ENCODE measurements around the gene TAC4.

The TAC4 gene

DNA sequence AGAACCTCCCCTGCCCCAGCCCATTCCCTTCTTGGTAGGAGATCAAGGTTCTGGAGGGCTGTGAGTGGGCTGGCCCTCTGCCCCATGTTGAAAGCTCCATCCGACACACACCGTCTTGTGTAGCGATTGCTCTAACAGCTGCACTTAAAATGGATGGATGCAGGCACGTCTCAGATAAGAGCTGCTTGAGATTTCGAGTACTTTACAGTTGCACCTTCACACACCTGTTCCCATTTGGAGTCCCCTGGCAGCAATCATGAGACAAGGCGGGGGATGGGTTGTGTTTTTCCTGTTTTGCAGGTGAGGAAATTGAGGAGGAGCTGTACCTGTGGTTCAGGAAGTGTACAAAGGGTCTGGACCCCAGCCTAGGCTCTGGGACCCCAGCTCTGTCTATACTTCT lies 25.6 kb upstream of the TAC4 start:
- DNase-seq (ENCODE audit: low read depth, low spot score): no peak

DNA sequence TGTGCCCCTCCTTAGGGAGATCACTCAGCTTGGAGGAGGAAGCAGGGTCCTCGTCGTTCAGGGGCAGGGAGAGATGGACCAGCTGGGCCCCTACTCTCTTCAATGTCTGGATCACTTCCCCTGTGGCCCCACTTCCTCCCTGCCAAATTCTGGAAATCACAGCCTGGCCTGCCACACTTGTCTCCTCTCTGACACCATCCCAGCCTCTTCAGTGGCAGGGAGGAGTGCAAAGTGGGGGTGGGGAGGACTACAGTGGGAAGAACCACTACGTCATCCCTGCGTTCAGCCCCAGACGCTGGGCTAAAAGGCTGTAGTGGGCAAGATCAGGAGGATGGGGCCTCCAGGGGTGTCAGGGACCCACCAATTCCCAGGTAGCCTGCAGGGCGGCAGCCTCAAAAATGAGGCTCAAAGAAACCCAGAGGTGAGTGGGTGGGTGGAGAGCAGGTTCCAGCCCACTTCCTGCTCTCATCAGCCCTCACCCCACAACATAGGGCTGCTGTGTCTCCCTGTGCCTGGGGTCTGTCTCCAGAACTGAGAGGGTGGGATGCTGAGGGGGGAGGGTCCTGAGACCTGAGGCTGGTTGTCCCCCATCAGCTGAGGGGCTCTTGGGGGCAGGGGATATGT lies 25.0 kb upstream of the TAC4 start:
- no peak for DNase-seq (ENCODE audit: low read depth, low spot score)

DNA sequence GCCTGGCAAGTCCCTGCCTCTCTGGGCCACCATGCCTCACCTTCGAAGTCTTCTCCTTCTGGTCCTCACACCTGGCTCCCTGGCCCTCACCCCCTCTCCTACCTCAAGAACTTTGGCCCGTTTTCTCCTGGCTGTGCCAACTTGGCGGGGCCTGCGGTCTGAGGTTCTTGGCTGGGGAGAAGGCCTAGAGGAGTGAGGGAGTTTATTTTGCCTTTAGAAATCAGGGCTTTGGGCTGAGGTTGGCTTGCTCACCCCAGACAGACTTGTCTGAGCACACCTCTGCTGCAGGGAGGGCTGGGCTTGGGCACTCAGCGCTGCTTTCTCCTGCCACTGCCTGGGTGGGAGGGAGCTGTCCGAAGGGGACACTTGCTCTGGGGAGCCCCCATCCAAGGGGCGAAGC lies 23.3 kb upstream of the TAC4 start:
- DNase-seq (ENCODE audit: low read depth, low spot score): no peak

DNA sequence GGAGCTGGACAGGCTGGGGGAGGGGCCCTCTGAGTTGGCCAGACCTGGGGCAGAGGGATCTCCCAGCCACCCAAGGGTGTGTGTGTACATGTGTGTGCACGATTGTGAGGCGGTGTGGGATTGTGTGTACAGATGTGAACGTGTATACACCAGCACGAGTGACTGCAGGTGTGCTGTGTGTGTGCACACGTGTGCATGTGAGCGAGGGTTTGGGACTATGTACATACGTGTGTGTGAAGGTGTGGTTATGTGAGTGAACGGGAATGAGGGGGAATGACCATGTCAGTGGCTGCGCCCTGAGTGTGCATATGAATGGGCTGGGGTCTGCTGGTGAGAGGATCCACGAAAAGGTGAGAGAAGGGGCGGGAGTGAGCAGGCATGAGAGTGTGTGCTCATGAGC lies 22.4 kb upstream of the TAC4 start:
- DNase-seq (ENCODE audit: low read depth, low spot score): no peak

DNA sequence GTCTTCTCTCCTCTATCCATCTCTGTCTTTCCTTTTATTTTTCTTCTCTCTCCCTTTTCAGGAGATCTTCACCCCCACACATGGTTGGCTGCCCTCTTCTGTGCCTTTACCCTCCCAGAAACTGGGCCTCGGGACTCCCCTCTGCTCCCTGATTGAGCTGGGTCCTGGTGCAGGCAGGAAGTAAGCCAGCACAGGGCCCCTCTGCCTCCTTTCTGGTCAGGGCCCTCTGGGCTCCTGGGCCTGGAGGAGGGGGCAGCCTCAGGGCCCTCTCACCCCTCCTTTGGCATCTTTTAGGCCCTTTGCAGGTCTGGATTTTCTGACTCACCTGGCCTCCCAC lies 21.1 kb upstream of the TAC4 start:
- DNase-seq (ENCODE audit: low read depth, low spot score): no peak

DNA sequence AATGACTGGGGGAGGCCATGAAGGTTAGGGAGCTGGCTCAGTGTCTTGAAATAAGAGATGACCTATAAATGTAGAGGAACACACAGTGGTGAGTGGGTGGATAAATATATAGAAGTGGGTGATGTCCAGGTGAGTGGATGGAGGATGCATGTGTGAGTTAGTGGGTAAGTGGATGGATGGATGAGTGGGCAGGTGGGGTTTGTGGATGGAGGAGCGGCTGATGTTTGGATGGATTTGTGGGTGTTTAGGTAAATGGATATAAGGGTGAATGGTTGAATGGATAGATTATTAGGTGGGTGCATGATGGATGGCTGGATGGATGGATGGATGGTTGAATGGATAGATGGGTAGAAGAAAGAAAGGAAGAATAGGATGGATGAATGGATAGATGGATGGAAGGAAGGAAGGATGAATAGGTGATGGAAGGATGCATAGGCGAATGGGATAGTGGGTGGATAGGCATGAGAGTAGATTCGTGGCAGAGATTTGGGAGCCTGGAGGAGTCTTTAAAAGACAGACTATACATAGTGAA lies 19.1 kb upstream of the TAC4 start:
- no peak for DNase-seq (ENCODE audit: low read depth, low spot score)

DNA sequence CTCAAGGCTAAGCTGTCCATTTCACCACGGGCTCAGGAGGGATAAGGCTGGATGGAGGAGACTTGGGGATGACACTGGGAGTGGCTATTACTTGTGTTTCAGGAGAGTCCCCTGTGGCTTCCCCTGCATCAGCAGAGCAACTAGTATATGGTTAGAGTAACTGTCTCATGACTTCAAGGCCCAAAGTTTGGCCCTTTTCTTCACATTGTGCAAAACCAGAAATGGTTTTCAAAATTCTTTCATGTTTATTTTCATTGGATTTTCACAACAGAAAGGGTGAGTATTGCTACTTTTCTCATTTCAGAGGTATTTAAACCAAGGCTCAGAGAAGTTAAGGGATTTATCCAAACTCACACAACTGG lies 18.1 kb upstream of the TAC4 start:
- no peak for DNase-seq (ENCODE audit: low read depth, low spot score)

DNA sequence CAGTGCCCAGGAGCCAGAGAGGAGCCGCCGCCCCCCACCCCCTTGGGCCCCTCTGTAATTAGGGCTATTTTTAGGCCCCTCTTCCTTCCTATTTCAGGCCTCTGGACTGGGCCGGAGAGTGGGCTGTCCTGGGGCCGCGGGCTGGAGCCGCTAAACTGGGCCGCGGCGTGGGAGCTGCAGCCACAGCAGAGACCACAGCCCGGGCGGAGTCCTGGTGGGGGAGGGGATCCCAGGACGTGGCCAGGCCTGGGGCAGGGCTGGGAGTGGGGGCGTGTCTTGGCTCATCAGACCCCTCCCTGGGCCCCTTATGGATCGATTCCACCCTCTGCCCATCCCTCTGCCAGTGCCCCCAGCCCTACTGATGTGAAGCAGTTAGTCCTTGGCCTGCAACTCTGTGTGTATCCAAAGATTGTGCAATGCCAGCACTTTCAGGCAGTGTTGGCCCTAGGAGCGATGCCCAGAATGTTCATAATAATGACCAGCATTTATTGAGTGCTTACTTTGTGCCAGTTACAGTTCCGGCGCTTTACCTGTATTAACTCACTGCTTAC lies 15.0 kb upstream of the TAC4 start:
- no peak for DNase-seq (ENCODE audit: low read depth, low spot score)

DNA sequence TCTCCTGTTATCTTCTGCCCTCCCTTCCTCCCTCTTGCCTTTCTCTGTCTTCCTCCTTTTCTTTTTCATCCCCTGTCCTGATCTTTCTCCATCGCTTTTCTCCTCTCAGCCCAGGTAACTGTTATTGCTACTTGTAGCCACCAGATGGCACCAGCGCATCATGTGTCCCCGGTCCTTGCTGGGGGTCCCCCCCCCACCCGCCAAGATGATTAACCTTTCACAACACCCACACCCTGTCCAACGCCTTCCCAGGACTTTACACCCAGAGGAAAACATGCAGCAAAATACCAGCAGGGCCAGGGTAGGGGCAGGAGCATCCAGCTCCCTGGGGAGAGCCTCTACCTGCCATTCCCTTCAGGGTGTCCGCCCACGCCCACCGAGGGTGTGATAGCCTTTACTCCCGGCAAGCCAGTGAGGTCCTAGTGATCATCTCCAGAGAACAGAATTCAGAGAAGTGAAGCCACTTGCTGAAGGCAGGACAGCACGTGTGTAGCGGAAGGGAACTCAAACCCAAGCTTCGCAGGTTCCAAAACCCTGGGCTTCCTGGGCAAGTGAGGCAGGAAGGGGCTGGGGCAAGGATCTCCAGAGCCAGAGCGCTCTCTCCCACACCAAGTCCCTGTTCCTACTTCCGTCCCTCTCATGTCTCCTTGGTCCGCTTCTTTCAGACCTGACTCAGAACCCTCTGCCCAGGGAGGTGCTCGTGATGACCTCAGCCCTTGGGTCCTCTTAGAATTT lies 13.4 kb upstream of the TAC4 start:
- peak; percentile 63 for DNase-seq (ENCODE audit: low read depth, low spot score)

DNA sequence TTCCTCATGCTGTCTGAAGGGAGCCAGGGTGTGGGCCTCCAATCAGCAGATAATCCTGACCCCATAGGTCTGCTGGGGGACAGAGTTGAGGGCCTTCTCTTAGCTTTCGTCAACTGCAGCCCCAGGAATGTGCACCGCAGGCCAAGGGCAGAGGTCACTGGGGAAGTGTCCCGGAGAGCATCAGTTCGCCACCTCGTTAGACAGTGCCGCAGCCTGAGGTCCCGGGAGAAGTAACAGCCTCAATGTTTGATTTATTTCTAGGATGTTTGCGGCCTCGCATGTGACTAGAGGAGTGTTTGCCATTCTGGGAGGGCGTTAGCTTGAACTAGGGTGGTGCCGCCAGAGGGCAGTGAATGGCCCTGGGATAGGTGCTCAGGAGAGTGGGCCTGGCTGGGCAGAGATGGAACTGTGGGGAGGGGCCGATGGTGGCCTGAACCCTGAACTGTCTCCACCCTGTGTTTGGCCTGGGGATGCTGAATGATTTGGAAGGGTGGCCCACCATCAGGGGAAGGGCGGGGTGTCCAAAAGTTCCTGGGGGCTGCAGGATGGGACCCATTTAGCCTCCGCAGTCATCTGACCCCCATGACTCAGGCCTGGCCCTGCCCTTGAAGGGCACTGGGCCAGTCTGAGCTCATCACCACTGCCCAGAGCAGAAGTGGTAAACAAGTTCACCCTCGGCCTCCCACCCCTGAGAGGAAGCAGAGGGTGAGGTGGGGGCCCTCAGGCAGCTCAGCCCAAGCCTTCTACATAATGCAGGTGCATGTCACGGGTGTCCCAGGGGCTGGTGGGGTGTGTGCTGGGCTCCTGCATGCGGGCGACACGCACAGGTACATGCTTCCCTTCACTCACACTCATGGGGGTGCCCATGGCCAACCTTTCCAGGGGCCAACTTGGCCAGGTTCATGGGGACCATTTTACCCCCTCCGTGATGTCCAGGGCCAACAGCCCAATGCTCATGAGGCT lies 12.4 kb upstream of the TAC4 start:
- no peak for DNase-seq (ENCODE audit: low read depth, low spot score)

DNA sequence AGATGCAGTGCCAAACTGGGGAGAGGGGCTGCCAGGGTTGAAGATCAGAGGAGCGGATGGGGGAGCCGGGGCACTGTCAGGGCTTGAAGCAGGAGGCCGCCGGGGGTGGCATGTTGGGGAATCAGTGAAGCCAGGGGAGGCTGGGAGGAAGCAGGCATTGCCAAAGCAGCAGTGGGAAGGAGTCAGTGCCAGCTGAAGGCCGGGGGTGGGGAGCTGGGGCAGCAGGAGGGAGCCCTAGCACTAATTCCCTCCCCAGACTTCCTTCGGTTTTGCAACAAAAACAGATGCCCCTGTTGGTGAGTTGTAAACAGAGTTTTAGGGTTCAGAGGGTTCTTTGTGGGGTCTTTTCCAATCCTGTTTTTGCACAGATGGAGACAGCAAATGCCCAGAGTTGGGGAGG lies 10.9 kb upstream of the TAC4 start:
- DNase-seq (ENCODE audit: low read depth, low spot score): no peak

DNA sequence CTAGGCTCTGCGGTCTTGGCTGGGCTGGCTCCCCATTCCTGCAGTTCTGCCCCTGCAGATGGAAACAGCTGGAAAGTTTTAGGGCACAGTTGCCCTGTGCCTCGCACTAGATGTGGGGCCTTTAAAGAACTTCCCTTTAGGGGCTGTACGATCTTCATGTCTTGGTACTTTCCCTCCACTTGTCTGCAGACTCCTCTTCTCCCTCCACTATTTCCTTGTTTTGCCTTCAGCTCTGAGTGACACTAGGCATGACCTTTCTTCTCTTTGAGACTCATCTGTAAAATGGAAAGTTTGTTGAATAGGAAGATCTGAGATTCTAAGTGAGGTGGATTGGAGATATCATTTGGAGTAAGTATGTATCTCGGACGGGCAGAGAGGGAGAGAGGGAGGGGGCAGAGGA lies 6.3 kb upstream of the TAC4 start:
- no peak for DNase-seq (ENCODE audit: low read depth, low spot score)

DNA sequence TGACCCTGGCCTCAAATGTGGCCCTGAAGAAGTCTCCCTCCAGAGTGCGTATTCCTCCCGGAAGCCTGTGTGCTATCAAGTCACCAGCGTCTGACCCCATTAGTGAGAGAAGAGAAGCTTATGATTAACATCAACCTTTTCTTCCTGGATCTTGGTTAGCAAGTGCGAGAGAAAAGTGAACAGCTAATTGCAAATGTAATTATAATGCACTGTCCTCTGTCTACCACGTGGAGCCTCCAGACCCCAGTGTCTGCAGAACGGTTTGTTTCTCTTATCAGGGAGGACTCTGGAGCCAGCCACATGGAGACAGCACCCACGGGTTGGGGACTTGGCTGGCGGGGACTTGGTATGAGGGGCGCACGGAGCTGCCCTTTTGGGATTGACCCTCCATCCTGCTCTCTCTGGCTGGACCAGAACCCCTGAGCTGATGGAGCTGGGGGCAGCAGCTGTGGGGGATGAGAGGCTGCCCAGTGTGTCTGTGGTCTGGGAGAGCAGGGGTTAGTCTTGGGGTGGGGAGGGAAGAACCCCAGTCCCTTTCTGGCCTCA lies 5.7 kb upstream of the TAC4 start:
- no peak for DNase-seq (ENCODE audit: low read depth, low spot score)

DNA sequence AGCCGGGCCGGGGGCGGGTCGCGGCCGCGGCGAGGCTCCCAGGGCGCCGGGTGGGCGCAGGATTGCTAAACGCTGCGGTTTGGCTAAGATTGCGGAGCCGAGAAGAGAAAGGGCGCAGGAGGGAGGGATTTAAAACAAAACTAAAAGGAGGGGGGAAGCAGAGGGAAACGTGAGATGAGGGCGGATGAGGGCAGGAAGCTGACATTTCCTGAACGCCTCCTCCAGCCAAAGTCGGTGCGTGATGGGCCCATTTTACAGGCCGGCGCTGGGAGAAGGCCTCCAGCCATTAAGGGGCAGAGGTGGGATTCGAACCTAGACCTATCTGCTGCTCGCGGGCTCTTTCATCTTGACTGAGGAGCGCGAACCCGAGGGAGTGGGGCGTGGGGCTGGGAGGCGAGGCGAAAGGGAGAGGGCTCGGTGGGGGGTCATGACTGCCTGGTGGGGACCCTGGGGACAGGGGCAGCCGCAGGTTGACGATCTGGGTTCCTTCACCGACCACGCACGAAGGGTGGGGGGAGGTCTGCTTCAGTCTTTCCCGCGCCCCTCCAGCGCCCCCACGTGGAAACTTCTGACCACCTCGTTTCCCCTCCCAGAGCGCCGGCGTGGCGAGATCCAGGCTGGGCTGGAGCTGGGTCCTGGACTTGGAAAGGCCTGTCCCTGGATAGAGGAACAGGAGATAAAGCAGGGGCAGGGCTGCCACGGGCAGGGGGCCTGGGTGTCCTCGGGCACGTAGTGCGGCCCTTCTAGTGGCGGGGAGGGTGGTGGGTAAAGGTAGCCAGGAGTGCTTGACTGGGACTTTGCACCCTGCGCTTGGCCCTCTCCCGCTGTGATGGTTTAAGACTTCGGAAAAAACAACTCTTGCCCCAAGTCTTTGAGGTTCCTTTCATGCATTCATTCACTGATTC lies 3.8 kb upstream of the TAC4 start:
- peak; percentile 91 for DNase-seq (ENCODE audit: low read depth, low spot score)

DNA sequence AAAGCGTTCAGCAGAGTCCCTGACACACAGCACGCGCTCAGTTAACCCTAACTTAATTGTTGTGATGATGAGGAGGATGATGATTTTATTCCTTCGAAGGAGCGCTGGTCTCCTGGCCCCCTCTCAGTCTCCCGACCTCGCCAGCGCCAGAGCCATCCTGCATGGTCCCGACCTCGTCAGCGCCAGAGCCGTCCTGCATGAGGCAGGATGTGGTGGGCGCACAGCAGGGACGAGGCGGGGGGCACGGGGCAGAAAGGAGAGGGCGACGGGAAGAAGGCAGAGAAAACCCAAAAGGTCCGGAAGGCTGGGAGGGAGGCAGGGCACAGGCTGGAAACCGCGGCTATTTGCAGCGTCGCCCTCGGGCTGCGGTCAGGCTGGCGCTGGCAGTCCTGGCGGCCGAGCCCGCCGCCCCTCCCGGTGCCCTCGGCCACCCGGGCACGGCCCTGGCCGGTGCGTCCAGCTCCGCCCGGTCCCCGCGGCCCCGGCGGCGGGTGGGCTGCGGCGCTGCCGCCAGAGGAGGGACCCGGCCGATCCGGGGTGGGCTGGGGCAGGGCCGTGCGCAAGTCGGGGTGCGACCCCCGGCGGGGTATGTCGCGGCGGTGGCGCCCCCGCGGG lies 3.0 kb upstream of the TAC4 start:
- peak; percentile 63 for DNase-seq (ENCODE audit: low read depth, low spot score)

DNA sequence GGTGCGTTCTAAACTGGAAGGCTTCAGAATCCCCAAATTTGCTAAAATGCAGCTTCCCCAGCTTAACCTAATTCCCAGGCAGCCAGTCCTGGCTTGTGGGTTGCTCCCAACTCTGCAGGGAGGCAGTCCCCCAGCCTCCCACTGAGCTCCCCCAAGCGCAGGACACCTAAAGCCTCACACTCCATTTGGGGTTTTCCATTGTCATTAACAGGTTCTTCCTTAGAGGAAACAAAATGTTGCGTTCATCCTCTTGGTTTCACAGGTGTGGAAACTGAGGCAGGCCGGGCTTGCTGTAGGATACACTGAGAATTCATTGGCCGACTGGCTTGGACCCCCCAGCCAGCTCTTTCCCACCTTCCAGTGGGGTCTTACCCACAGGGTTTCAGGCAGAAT lies 2.3 kb upstream of the TAC4 start:
- no peak for DNase-seq (ENCODE audit: low read depth, low spot score)

DNA sequence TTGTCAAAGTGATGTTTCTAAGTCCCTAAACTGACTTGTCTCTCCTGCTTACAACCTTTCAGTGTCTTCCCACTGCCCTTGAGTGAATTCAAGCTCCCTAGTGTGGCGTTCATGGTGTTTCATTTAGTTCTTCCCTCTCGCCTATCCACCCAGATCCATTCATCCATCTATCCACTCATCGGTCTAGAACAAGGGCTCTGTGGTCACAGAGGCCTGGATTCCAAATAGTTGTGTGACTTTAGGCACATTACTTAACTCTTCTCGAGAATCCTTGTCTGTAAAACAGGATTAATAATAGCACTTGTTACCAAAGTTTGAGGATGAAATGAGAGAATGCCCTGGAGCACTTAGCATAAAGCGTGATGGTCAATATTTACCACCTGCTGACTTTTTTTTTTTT lies 870 bp upstream of the TAC4 start:
- no peak for DNase-seq (ENCODE audit: low read depth, low spot score)

DNA sequence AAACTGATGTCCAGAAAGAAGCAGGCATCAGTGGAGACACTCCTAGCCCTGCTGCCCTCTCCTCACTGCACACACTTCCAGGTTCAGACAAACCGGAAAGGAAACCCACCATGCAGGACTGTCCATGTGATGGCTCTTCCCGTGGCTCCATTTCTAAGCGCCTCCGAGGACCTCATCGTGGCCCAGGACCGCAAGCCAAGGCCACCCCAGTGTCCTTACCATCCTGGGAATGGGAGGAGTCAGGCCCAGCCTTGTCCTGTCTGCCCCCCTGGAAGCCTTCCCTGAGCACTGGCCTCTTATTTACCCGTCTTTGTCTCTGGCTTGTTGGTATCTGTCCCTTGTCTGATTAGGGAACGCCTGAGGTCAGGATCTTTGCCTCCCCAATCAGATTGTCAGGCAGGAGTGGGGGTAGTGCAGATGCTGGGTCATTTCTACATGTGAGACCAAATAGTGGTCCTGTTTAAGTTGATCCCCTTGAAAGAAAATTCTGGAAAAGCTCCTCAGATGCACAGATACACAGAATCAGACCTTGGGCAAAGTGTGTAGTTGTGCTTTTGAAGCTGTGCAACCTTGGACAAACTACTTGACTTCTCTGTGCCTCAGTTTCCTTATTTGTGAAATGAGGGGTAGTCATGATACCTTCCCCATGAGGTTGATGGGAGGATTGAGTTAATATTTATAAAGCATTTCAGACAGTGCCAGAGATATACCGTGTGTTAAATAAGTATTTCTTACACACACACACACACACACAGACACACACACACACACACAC lies 744 bp downstream of the TAC4 start:
- DNase-seq (ENCODE audit: low read depth, low spot score): no peak

DNA sequence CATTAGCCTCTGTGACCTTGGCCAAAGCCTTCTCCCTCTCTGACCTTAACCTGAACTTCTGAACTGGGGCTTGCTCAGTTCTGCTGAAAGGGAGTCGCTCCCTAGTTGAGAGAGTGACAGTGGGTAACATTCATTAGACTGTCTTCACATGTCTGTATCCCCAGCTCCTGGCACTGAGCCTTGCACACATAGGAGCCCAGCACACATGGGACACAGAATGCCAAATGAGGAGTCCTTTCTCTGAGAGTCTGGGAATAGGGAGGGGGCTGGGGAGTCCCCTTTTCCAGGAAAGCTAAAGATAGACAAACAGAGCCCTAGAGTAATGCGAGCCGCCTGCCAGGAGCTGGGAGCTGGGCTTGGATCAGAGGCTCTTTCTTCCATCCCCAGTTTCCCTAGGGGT lies 2.5 kb downstream of the TAC4 start:
- DNase-seq (ENCODE audit: low read depth, low spot score): peak; percentile 28
